Hepatocyte (in vitro differentiated cells): Measurements from ENCODE around the gene AHCTF1.

ENCODE experiments used
- EZH2phosphoT487 ChIP-seq: fragments of 200-600 bp; sonication (generic); IDR thresholded peaks from one replicate; pipeline ENCODE4 v1.6.1; 2018; ENCODE audit warnings: antibody characterized with exemption, mild to moderate bottlenecking, low read depth, moderate library complexity; ENCODE audit not compliant: unreplicated experiment, severe bottlenecking
- TF ChIP-seq, protein P1 (sequence below): fragments of 200-600 bp; sonication (generic); IDR thresholded peaks from 2 replicates; pipeline ENCODE4 v1.5.1; 2016; ENCODE audit warnings: antibody characterized with exemption, mild to moderate bottlenecking; ENCODE audit not compliant: poor library complexity

DNA sequence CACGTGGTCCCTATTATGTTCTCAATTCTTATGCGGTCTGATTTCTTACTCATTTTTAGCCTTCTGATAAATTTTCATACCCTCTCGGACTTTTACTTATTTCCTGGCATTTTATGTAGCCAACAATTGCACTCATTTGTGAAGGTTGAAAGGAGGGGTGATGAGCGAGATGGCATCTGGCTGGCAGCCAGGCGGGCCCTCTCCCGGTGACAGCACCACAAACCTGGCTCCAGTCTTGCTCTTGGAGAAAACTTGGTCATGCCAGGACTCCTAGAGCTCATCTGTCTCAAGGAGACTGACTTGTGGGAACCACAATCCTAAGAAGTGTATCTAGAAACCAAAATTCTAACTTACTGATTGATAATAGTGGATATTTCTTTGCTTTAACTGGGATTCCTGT, 14.6 kb upstream of the AHCTF1 start:
- TF ChIP-seq EZH2phosphoT487, result no peak
- TF ChIP-seq, protein P1, sequence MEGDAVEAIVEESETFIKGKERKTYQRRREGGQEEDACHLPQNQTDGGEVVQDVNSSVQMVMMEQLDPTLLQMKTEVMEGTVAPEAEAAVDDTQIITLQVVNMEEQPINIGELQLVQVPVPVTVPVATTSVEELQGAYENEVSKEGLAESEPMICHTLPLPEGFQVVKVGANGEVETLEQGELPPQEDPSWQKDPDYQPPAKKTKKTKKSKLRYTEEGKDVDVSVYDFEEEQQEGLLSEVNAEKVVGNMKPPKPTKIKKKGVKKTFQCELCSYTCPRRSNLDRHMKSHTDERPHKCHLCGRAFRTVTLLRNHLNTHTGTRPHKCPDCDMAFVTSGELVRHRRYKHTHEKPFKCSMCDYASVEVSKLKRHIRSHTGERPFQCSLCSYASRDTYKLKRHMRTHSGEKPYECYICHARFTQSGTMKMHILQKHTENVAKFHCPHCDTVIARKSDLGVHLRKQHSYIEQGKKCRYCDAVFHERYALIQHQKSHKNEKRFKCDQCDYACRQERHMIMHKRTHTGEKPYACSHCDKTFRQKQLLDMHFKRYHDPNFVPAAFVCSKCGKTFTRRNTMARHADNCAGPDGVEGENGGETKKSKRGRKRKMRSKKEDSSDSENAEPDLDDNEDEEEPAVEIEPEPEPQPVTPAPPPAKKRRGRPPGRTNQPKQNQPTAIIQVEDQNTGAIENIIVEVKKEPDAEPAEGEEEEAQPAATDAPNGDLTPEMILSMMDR, result no peak
